HEK293 (cell line): ENCODE results near the gene GTF2F2.
A peak's percentile ranks its signal among the peaks of the same experiment; 100 is the strongest.

Experiments used
- CTCF ChIA-PET: fragments of 350-600 bp; formaldehyde crosslinking; extraction: SDS; loops from one replicate; lab custom pipeline; 2021; ENCODE audit warnings: antibody characterized with exemption; lab: Yijun Ruan, JAX
- POLR2A ChIA-PET: fragments of 300-600 bp; formaldehyde crosslinking; extraction: SDS; loops from one replicate; lab custom pipeline; 2020; ENCODE audit warnings: antibody characterized with exemption, inconsistent platforms; lab: Yijun Ruan, JAX
- H3K27ac ChIP-seq: fragments of 200-500 bp; sonication (Bioruptor generic); 2 replicates; pipeline ENCODE4 v1.5.1; 2014; ENCODE audit warnings: low read depth, low read length, control low read depth, inconsistent platforms; ENCODE audit errors: extremely low read depth
- H3K36me3 ChIP-seq, 2 experiments: fragments of 200-500 bp in 1 of 2; sonication (Bioruptor generic) in 1 of 2; 1 replicate in 1 of 2; 2 replicates in 1 of 2; pipeline ENCODE4 v1.5.1; 2014 to 2017; ENCODE audit warnings: inconsistent platforms in 2 of 2, low read length in 2 of 2; ENCODE audit not compliant: control insufficient read depth in 2 of 2, insufficient read depth in 1 of 2
- H3K4me1 ChIP-seq: fragments of 200-500 bp; sonication (Bioruptor generic); 2 replicates; pipeline ENCODE4 v1.5.1; 2014; ENCODE audit warnings: mild to moderate bottlenecking, low read length, inconsistent platforms; ENCODE audit not compliant: control insufficient read depth, insufficient read depth
- H3K4me3 ChIP-seq: 2 replicates; pipeline ENCODE4 v1.5.1; 2011; ENCODE audit warnings: low read depth, mild to moderate bottlenecking, control low read depth, low read length, moderate library complexity
- H3K9me3 ChIP-seq: fragments of 200-500 bp; sonication (Bioruptor generic); 2 replicates; pipeline ENCODE4 v1.5.1; 2014; ENCODE audit warnings: low read depth, low read length, inconsistent platforms; ENCODE audit not compliant: control insufficient read depth, insufficient read depth
- GLI4 ChIP-seq: fragments of 450-650 bp; formaldehyde crosslinking; IDR thresholded peaks from 2 replicates; pipeline ENCODE4 v1.5.1; 2016; ENCODE audit warnings: missing biosample characterization, missing genetic modification characterization
- HOXA7 ChIP-seq: sonication (generic); formaldehyde crosslinking; IDR thresholded peaks from 2 replicates; pipeline ENCODE4 v1.8.1; 2022; ENCODE audit warnings: missing genetic modification reagents, borderline replicate concordance
- HOXC10 ChIP-seq: sonication (generic); formaldehyde crosslinking; IDR thresholded peaks from 2 replicates; pipeline ENCODE4 v1.8.1; 2023; ENCODE audit warnings: mild to moderate bottlenecking, missing genetic modification reagents
- REPIN1 ChIP-seq: fragments of 450-650 bp; formaldehyde crosslinking; IDR thresholded peaks from 2 replicates; pipeline ENCODE4 v1.5.1; 2017; ENCODE audit warnings: missing biosample characterization, missing genetic modification characterization, low read depth
- WT1 ChIP-seq: fragments of 450-650 bp; formaldehyde crosslinking; IDR thresholded peaks from 2 replicates; pipeline ENCODE4 v1.5.1; 2016; ENCODE audit warnings: missing biosample characterization, missing genetic modification characterization
- ZBTB7A ChIP-seq: fragments of 450-650 bp; formaldehyde crosslinking; IDR thresholded peaks from 2 replicates; pipeline ENCODE4 v1.5.1; 2016; ENCODE audit warnings: low read depth, missing biosample characterization, missing genetic modification characterization
- ZFP41 ChIP-seq: fragments of 450-650 bp; formaldehyde crosslinking; IDR thresholded peaks from 2 replicates; pipeline ENCODE4 v1.5.1; 2016; ENCODE audit warnings: missing biosample characterization, missing genetic modification characterization, borderline replicate concordance
- ZIC2 ChIP-seq: fragments of 450-650 bp; formaldehyde crosslinking; IDR thresholded peaks from 2 replicates; pipeline ENCODE4 v1.5.1; 2016; ENCODE audit warnings: missing biosample characterization, missing genetic modification characterization
- ZNF133 ChIP-seq: fragments of 450-650 bp; formaldehyde crosslinking; IDR thresholded peaks from 2 replicates; pipeline ENCODE4 v1.5.1; 2016; ENCODE audit warnings: missing biosample characterization, missing genetic modification characterization
- ZNF138 ChIP-seq: fragments of 450-650 bp; formaldehyde crosslinking; IDR thresholded peaks from 2 replicates; pipeline ENCODE4 v1.5.1; 2016; ENCODE audit warnings: missing biosample characterization, missing genetic modification characterization, borderline replicate concordance
- ZNF140 ChIP-seq: fragments of 450-650 bp; formaldehyde crosslinking; IDR thresholded peaks from 2 replicates; pipeline ENCODE4 v1.5.1; 2016; ENCODE audit warnings: missing biosample characterization, missing genetic modification characterization
- ZNF202 ChIP-seq: fragments of 450-650 bp; formaldehyde crosslinking; IDR thresholded peaks from 2 replicates; pipeline ENCODE4 v1.5.1; 2016; ENCODE audit warnings: missing biosample characterization, missing genetic modification characterization, borderline replicate concordance
- ZNF214 ChIP-seq: fragments of 450-650 bp; formaldehyde crosslinking; IDR thresholded peaks from 2 replicates; pipeline ENCODE4 v1.5.1; 2017; ENCODE audit warnings: missing biosample characterization, mild to moderate bottlenecking, missing genetic modification characterization, borderline replicate concordance
- ZNF248 ChIP-seq: fragments of 450-650 bp; formaldehyde crosslinking; IDR thresholded peaks from 2 replicates; pipeline ENCODE4 v1.5.1; 2017; ENCODE audit warnings: missing biosample characterization, missing genetic modification characterization
- ZNF341 ChIP-seq: fragments of 450-650 bp; formaldehyde crosslinking; IDR thresholded peaks from 2 replicates; pipeline ENCODE4; 2016; ENCODE audit warnings: low read depth, missing biosample characterization, missing genetic modification characterization
- ZNF433 ChIP-seq: fragments of 450-650 bp; formaldehyde crosslinking; IDR thresholded peaks from 2 replicates; pipeline ENCODE4 v1.5.1; 2016; ENCODE audit warnings: missing biosample characterization, missing genetic modification characterization, low read depth
- ZNF555 ChIP-seq: fragments of 450-650 bp; formaldehyde crosslinking; conservative IDR thresholded peaks from 2 replicates; pipeline ENCODE4 v1.5.1; 2017; ENCODE audit warnings: missing biosample characterization, mild to moderate bottlenecking, missing genetic modification characterization, inconsistent platforms
- ZSCAN30 ChIP-seq: fragments of 450-650 bp; IDR thresholded peaks from 2 replicates; pipeline ENCODE4 v1.5.1; 2018; ENCODE audit warnings: missing biosample characterization, mild to moderate bottlenecking, missing genetic modification characterization, moderate library complexity
- TF ChIP-seq, protein P1 (sequence below): fragments of 450-650 bp; formaldehyde crosslinking; IDR thresholded peaks from 2 replicates; pipeline ENCODE4 v1.5.1; 2017; ENCODE audit warnings: missing biosample characterization, missing genetic modification characterization
- TF ChIP-seq, protein P2 (sequence below): fragments of 450-650 bp; formaldehyde crosslinking; IDR thresholded peaks from 2 replicates; pipeline ENCODE4 v1.5.1; 2016; ENCODE audit warnings: missing biosample characterization, missing genetic modification characterization
- TF ChIP-seq, protein P3 (sequence below): fragments of 450-650 bp; formaldehyde crosslinking; IDR thresholded peaks from 2 replicates; pipeline ENCODE4 v1.5.1; 2017; ENCODE audit warnings: missing biosample characterization, missing genetic modification characterization
- TF ChIP-seq, protein P4 (sequence below): fragments of 450-650 bp; formaldehyde crosslinking; IDR thresholded peaks from 2 replicates; pipeline ENCODE4 v1.5.1; 2016; ENCODE audit warnings: missing biosample characterization, missing genetic modification characterization
- TF ChIP-seq, protein P5 (sequence below): fragments of 450-650 bp; formaldehyde crosslinking; IDR thresholded peaks from 2 replicates; pipeline ENCODE4 v1.5.1; 2016; ENCODE audit warnings: missing biosample characterization, missing genetic modification characterization

Gene GTF2F2

DNA sequence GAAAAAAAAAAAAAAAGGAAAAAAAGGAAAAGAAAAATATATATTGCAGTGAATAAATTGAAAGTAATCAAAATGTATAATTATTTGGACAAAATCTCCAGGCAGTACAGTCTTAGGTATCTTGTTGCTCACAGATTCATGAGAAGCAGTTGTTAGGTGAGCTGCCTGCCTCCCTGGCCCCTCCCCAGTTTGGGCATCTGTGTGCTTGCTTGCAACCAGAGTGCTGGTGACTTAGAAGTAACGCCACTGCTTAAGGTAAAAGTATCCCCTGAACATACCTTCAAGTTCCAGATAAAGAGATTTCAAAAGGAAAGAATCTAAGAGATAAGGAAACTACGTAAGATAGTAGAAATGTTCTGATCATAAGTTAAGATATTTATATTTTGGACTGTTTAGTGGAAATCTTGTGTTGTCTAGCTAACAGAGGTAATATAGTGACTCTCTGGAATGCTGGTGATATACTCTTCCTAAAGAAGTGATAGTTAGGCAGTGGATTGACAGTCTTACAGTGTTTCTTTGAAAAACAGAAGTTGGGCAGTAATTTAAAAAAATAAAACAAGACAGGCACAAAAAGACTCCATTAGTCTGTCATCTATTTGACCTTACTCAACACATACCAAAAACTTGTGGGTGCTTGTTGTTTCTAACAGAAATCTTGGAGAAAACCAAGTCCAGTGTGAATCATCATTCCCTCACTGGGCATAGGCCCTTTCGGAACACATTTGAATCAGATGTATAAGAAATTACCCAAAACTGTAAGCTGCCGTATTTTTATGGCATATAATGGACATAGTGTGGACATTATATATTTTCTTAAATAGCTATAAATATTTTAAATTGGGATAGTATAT, 118.9 kb downstream of the GTF2F2 start:
- Histone ChIP-seq H3K27ac (no peak overlapping the region), H3K36me3 (no peaks in the 10 kb centered on the region), H3K4me3 (no peak overlapping the region), H3K9me3 (no peaks in the 10 kb centered on the region), H3K4me1 (no peaks in the 10 kb centered on the region)
- CTCF ChIA-PET = interaction anchor here (1.0 to 1.4 kb wide), 2 partner anchors 9 to 11 kb away, joined by 3 to 4 read pairs; no protein-coding TSS in a partner anchor
- POLR2A ChIA-PET = no interaction called here
- TF ChIP-seq, protein P1, sequence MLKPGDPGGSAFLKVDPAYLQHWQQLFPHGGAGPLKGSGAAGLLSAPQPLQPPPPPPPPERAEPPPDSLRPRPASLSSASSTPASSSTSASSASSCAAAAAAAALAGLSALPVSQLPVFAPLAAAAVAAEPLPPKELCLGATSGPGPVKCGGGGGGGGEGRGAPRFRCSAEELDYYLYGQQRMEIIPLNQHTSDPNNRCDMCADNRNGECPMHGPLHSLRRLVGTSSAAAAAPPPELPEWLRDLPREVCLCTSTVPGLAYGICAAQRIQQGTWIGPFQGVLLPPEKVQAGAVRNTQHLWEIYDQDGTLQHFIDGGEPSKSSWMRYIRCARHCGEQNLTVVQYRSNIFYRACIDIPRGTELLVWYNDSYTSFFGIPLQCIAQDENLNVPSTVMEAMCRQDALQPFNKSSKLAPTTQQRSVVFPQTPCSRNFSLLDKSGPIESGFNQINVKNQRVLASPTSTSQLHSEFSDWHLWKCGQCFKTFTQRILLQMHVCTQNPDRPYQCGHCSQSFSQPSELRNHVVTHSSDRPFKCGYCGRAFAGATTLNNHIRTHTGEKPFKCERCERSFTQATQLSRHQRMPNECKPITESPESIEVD (tag by site-specific recombination) = peak; percentile 30; the same call in 1 of the 2 replicates
- TF ChIP-seq ZIC2 (tag by site-specific recombination) = no peak
- TF ChIP-seq ZNF202 (tag by site-specific recombination) = 0 out of 2 replicates have a peak, but pooled peaks have one; percentile 56
- no peak for TF ChIP-seq ZNF555 (tag by site-specific recombination)
- no peak for TF ChIP-seq ZNF214 (tag by site-specific recombination)
- TF ChIP-seq WT1 (tag by site-specific recombination) = no peak

DNA sequence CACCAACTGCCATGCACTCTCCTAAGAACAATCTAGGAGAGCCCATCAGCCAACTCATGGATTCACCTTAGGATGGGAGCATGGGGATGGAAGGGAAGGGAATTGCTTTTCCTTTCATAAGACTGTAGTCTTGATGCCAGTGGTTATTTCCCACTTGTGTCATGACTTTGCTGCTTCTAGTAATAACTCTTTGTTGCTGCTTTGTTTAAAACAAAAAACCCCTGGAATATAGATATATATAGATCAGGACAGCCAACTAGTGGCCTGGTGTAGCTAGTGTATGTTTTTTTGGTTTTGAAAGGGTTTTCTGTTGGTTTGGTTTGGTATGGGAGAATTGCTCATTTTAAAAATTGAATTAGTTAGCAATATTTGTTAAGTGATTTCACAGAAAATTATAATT, 119.8 kb downstream of the GTF2F2 start:
- TF ChIP-seq HOXC10 (CRISPR knock-in tag) (no peak), REPIN1 (no peak), ZNF433 (tag by site-specific recombination) (no peak), ZNF140 (no peak), ZNF248 (tag by site-specific recombination) (no peak), ZSCAN30 (tag by site-specific recombination) (no peak), ZNF133 (tag by site-specific recombination) (no peak), ZBTB7A (no peak), ZFP41 (tag by site-specific recombination) (no peak), HOXA7 (CRISPR knock-in tag) (no peak), ZNF341 (no peak), ZNF138 (tag by site-specific recombination) (no peak), GLI4 (no peak)
- TF ChIP-seq, protein P2, sequence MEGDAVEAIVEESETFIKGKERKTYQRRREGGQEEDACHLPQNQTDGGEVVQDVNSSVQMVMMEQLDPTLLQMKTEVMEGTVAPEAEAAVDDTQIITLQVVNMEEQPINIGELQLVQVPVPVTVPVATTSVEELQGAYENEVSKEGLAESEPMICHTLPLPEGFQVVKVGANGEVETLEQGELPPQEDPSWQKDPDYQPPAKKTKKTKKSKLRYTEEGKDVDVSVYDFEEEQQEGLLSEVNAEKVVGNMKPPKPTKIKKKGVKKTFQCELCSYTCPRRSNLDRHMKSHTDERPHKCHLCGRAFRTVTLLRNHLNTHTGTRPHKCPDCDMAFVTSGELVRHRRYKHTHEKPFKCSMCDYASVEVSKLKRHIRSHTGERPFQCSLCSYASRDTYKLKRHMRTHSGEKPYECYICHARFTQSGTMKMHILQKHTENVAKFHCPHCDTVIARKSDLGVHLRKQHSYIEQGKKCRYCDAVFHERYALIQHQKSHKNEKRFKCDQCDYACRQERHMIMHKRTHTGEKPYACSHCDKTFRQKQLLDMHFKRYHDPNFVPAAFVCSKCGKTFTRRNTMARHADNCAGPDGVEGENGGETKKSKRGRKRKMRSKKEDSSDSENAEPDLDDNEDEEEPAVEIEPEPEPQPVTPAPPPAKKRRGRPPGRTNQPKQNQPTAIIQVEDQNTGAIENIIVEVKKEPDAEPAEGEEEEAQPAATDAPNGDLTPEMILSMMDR (tag by site-specific recombination) = no peak
- TF ChIP-seq, protein P3, sequence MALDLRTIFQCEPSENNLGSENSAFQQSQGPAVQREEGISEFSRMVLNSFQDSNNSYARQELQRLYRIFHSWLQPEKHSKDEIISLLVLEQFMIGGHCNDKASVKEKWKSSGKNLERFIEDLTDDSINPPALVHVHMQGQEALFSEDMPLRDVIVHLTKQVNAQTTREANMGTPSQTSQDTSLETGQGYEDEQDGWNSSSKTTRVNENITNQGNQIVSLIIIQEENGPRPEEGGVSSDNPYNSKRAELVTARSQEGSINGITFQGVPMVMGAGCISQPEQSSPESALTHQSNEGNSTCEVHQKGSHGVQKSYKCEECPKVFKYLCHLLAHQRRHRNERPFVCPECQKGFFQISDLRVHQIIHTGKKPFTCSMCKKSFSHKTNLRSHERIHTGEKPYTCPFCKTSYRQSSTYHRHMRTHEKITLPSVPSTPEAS (tag by site-specific recombination) = no peak
- TF ChIP-seq, protein P4, sequence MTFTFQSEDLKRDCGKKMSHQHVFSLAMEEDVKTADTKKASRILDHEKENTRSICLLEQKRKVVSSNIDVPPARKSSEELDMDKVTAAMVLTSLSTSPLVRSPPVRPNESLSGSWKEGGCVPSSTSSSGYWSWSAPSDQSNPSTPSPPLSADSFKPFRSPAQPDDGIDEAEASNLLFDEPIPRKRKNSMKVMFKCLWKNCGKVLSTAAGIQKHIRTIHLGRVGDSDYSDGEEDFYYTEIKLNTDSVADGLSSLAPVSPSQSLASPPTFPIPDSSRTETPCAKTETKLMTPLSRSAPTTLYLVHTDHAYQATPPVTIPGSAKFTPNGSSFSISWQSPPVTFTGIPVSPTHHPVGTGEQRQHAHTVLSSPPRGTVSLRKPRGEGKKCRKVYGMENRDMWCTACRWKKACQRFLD = no peak
- TF ChIP-seq, protein P5, sequence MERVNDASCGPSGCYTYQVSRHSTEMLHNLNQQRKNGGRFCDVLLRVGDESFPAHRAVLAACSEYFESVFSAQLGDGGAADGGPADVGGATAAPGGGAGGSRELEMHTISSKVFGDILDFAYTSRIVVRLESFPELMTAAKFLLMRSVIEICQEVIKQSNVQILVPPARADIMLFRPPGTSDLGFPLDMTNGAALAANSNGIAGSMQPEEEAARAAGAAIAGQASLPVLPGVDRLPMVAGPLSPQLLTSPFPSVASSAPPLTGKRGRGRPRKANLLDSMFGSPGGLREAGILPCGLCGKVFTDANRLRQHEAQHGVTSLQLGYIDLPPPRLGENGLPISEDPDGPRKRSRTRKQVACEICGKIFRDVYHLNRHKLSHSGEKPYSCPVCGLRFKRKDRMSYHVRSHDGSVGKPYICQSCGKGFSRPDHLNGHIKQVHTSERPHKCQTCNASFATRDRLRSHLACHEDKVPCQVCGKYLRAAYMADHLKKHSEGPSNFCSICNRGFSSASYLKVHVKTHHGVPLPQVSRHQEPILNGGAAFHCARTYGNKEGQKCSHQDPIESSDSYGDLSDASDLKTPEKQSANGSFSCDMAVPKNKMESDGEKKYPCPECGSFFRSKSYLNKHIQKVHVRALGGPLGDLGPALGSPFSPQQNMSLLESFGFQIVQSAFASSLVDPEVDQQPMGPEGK (tag by site-specific recombination) = no peak
- TF ChIP-seq, all 188 proteins: peak for 0
- no peaks in the 10 kb centered on the region for H3K9me3 ChIP-seq
- CTCF ChIA-PET = interaction anchor here (0.5 to 1.4 kb wide), 4 partner anchors 10 to 216 kb away, joined by 3 to 4 read pairs (median 4); no protein-coding TSS in a partner anchor
- H3K36me3 ChIP-seq = no peaks in the 10 kb centered on the region
- POLR2A ChIA-PET = interaction anchor here (0.6 to 1.8 kb wide), 2 partner anchors 9 to 64 kb away, joined by 3 to 5 read pairs; no protein-coding TSS in a partner anchor
- no peaks in the 10 kb centered on the region for H3K4me1 ChIP-seq
- no peak overlapping the region for H3K4me3 ChIP-seq
- H3K27ac ChIP-seq = no peak overlapping the region
